ENCODE measurements around the gene FZR1. TPM values are rescaled to one million over a fixed set of nuclear protein-coding genes. Genes with fewer than 3 reads are reported as not detected.

The FZR1 gene
- total RNA-seq, 1 experiment from 2014 or later = 51.4 TPM

GRCh38 chr19:3533563-3534216 lies 27.6 kb downstream of the FZR1 start:
- no peak overlapping the region for H2BK12ac ChIP-seq (ENCODE audit: insufficient read length, low read depth, low read length)
- H3K14ac ChIP-seq (ENCODE audit: insufficient read depth, low read length) = no peak overlapping the region
- Mint-ChIP-seq H3K4me3 (no peak overlapping the region; a peak in 1 of 5 replicates), H3K36me3 (ENCODE audit: insufficient read depth in 1 of 3, low read depth in 3 of 3) (peaks cover 17 to 50% (median 50%) of the 10 kb centered on the region in 3 experiments; a peak in 6 of 7 replicates), H3K4me1 (peaks cover 4 to 6% of the 10 kb centered on the region in 2 experiments; a peak in 3 of 4 replicates), H3K27ac (no peak overlapping the region), H3K9me3 (no peaks in the 10 kb centered on the region), H3K27me3 (ENCODE audit: low read depth) (no peaks in the 10 kb centered on the region; the same call in 1 of the 2 replicates)
- no peaks in the 10 kb centered on the region for H3K4me1 ChIP-seq (ENCODE audit: insufficient read depth, low read length)
- WGBS (ENCODE audit: extremely low coverage, insufficient read length, low lambda C conversion rate) = no CpG with 5 or more reads among the region's 12 CpGs
- H2BK15ac ChIP-seq (ENCODE audit: low read depth, low read length) = no peak overlapping the region
- no peaks in the 10 kb centered on the region for H3K79me1 ChIP-seq (ENCODE audit: insufficient read depth, low read depth, low read length, poor library complexity, severe bottlenecking)
- H3T11ph ChIP-seq (ENCODE audit: low read length) = no peak overlapping the region
- H3K27ac ChIP-seq (ENCODE audit: insufficient read length, low read depth, low read length) = no peak overlapping the region
- H3K9ac ChIP-seq (ENCODE audit: extremely low read depth, insufficient read length, low read length) = no peak overlapping the region
- no peak overlapping the region for H2AK5ac ChIP-seq (ENCODE audit: insufficient read length, low read length)
- no peak overlapping the region for H3K23ac ChIP-seq (ENCODE audit: insufficient read length, low read depth, low read length)
- H2BK20ac ChIP-seq (ENCODE audit: low read depth, low read length, poor library complexity, severe bottlenecking) = no peak overlapping the region
- no peak for DNase-seq
- no peak overlapping the region for H3K18ac ChIP-seq (ENCODE audit: insufficient read length, low read depth, low read length)
- H2BK120ac ChIP-seq (ENCODE audit: low read depth, low read length, poor library complexity, severe bottlenecking) = no peak overlapping the region
- TF ChIP-seq CTCF (conservative IDR thresholded peaks at IDR 0.05) = no peak
- no peak overlapping the region for H2AFZ ChIP-seq (ENCODE audit: low read length)
- no peak overlapping the region for H4K8ac ChIP-seq (replicated peaks; ENCODE audit: insufficient read length, low read depth, low read length)
- H3K56ac ChIP-seq (ENCODE audit: insufficient read length, low read depth, low read length) = no peak overlapping the region
- H2BK5ac ChIP-seq (ENCODE audit: insufficient read length, low read length) = no peak overlapping the region
- H3K9me3 ChIP-seq (ENCODE audit: control insufficient read depth, low read depth, low read length) = no peaks in the 10 kb centered on the region
- H3K27me3 ChIP-seq (ENCODE audit: insufficient read depth, low read length) = no peaks in the 10 kb centered on the region
- no peaks in the 10 kb centered on the region for H3K23me2 ChIP-seq (ENCODE audit: insufficient read length, low read depth, low read length, poor library complexity, severe bottlenecking)
- H3K4ac ChIP-seq (ENCODE audit: low read depth, low read length) = no peak overlapping the region
- no peak overlapping the region for H3K4me2 ChIP-seq (ENCODE audit: insufficient read depth, insufficient read length, low read length)
- no peak overlapping the region for H4K5ac ChIP-seq (ENCODE audit: insufficient read length, low read depth, low read length)
- H4K20me1 ChIP-seq (ENCODE audit: control insufficient read depth, insufficient read depth, insufficient read length) = no peaks in the 10 kb centered on the region
- H3K79me2 ChIP-seq (ENCODE audit: insufficient read depth, low read length) = no peaks in the 10 kb centered on the region
- H4K91ac ChIP-seq (ENCODE audit: insufficient read length, low read depth, low read length) = no peak overlapping the region

Measured in H9 (cell line).